HG03095 (cell line): ENCODE data around the gene SPNS2.
A peak's percentile ranks its signal among the peaks of the same experiment; 100 is the strongest.

Source experiments
- ATAC-seq: cut with Tn5 transposase; IDR thresholded peaks from one replicate; pipeline ENCODE4 v1.9.1; 2021; ENCODE audit warnings: moderate library complexity; ENCODE audit not compliant: unreplicated experiment

SPNS2 gene

DNA sequence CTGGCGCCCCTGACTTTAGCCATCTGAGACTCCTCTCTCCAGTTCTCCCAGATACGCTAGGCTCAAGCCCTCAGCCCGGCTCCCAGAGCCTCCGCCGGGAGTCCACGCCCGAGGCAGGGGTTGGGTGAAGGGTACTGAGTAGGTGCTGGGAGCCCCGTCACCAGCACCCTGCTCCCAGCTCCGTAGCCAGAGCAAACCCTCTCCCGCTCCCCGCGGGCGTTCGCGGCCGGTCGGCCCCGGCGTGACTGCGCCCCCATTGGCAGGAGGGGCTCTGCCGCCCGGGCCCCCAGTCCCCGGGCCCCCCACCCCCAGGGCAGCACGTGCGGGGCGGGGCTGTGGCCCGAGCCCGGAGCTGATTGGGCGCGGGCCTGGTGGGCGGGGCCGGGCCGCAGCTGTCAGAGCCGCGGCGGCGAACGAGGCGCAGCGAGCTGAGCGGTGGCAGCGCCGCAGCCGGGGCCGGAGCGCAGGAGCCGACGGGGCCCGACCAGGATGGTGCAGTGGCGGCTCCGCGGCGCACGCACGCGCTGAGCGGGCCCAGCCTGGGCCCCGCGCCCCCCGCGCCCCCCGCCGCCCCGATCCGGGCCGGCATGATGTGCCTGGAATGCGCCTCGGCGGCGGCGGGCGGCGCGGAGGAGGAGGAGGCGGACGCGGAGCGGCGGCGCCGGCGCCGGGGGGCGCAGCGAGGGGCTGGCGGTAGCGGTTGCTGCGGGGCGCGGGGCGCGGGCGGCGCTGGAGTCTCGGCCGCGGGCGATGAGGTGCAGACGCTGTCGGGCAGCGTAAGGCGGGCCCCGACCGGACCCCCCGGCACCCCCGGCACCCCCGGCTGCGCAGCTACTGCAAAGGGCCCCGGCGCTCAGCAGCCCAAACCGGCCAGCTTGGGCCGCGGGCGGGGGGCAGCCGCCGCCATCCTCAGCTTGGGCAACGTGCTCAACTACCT, at the start of gene SPNS2:
SPNS2 (plus strand) TSS at position 421 of the 937 bp plus-strand sequence; CDS start at position 588, 167 bp downstream.
- ATAC-seq, result peak; percentile 55

DNA sequence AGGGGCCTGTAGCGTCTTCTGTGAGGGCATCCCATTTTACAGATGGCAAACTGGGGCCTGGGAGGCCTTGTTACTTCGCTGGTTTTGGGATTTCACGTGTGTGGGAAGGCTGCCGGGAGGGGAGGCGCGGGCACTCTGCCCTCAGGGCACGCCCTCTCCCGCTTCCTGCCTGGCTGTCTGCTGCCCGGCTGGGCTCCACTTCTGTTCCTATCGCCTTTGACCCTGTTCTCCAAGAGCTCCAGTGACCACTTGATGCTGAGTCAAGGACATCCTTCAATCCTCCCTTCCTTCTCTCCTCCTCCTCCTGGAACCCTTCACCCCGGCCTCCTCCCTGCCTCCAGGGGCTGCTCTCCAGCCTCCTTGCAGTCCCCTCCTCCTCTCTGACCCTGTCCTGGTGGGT, 48.9 kb upstream of the SPNS2 start:
- ATAC-seq, result no peak

GRCh38 chr17:4450710-4451316, 47.9 kb upstream of the SPNS2 start:
- no peak for ATAC-seq

- ATAC-seq, result no peak
Observed at GRCh38 chr17:4453812-4454591, 44.7 kb upstream of the SPNS2 start.

- ATAC-seq, result no peak
Observed at GRCh38 chr17:4460661-4461060, 38.0 kb upstream of the SPNS2 start.

DNA sequence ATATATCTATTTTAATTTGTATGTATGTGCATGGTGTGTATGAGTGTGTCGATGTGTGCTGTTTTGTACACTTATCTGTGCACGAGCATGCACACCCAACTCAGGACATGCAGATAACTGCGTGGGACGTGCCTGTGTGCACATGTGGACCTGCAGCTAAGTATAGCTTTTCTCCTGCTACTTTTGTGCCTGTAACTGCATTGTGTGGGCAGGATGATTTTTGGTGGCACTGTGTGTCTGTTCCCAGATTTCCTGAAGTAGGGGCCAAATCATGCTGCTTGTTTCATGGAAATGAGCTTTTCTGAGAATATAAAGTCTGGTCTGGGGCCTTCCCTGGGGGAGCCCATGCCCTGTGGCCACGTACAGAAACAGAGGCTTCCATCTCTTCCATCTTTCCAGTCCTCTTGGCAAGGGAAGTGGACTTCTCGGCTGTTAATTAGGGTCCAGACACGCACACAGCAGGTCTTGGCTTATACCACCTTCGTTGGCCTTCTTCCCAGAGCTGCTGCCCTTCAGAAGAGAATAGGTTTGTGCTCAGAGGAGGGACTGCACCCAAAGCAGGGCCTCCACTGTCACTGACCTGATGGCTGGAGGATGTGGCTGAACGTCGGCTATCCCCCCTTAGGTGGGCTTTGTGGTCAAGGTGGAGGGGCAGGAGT, 34.7 kb upstream of the SPNS2 start:
- ATAC-seq, result no peak

DNA sequence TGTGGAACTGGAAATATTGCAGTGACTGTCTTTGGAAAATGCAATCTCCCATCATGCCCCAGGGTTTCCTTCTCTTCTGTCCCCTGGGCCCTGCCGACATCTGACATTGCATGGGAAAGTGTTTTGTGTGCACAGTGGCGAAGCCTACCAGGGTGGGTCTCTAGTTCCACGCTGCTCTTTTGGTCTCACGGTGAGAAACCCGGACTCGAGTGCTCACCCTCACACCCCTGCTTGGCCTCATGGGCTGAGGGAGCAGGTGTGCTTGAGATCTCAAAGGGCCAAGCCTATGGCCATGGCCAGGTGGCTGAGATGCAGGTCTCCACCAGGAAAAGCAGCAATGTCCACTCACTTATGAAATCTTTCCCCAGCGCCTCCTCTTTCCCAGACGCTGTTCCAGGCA, 32.9 kb upstream of the SPNS2 start:
- no peak for ATAC-seq

DNA sequence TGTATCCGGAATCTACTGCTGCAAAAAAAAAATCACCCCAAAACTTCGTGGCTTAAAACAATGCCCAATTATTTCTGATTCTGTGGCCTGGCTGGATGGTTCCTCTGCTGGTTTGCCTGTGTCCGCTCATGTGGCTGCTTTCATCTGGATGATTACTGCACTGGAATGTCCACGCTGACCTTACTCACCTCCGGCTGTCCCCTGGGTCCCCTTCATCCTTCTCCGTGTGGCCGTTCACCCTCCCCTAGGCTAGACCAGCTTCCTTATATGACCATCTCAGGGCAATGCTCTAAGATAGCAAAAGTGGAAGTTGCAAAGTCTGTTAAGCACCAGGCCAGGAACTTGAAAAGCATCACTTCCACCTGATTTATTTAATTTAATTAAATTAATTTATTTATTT, 31.4 kb upstream of the SPNS2 start:
- ATAC-seq, result no peak

GRCh38 chr17:4469552-4469951, 29.1 kb upstream of the SPNS2 start:
- ATAC-seq, result no peak

- ATAC-seq, result no peak
Observed at GRCh38 chr17:4472286-4472685, 26.4 kb upstream of the SPNS2 start.

DNA sequence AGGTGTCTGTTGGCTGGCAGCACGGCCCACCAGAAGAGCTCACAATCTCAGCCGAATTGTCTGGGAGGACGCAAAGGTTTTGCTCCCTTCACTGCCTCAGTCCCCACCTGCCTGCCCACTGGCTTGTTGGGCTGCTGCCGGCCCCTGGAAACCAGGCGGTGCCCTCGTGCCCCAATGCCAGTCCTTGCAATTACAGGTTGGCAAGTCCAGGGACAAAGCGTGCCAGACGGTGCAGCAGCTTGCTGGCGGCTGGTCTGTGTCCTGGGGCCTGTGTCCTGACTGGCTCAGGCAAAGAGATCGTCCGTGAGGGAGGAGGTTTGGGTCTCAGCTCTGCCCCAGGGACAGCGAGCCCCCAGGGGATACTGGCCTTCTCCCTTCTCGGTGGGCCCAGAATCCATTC, 24.6 kb upstream of the SPNS2 start:
- ATAC-seq, result no peak

GRCh38 chr17:4475001-4475400, 23.7 kb upstream of the SPNS2 start:
- no peak for ATAC-seq

DNA sequence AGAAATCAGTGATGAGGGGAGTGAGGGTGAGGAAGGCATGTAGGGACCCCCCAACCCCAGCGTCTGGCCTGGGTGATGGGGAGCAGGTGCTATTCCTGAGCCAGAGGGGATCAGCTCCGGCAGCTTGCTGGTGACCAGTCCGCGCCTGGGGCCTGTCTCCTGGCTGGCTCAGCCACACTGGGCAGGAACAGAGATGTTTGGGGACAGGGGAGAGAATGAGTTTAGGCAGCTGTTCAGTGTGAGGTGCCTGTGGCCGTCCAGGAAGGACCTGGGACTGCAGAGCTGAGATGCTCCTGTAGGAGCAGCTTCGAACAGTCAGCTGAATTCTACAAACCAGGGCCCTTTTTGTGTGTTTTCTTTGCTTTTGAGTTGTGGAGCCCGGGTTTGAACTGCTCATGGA, 23.2 kb upstream of the SPNS2 start:
- no peak for ATAC-seq

- no peak for ATAC-seq
Observed at GRCh38 chr17:4476017-4476416, 22.7 kb upstream of the SPNS2 start.

DNA sequence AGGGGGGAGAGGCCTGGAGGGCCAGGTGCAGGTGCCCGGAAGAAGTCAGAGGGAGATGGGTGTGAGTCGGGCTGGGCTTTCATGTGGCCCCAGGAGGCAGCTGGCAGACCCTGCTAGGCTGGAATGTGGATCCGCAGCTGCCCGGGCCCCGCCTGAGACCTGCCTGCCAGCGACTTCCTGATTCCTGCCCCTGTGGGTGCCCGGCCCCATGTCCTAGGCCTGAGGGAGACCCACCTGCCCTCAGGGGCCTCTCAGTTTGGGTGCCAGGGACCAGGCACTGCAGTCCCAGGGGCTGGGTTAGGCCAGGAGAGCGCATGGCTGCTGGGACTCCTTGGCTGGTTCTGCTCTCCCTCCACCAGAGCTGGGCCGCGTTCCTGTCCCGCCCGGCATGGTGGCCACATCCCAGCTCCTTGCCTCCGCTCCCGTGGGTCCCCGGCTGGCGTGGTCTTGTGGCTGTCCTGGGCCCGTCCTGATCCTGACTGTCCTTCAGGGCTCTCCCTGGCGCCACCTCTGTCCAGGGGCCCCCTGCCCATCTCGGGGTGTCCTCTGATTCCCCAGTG, 22.1 kb upstream of the SPNS2 start:
- no peak for ATAC-seq

DNA sequence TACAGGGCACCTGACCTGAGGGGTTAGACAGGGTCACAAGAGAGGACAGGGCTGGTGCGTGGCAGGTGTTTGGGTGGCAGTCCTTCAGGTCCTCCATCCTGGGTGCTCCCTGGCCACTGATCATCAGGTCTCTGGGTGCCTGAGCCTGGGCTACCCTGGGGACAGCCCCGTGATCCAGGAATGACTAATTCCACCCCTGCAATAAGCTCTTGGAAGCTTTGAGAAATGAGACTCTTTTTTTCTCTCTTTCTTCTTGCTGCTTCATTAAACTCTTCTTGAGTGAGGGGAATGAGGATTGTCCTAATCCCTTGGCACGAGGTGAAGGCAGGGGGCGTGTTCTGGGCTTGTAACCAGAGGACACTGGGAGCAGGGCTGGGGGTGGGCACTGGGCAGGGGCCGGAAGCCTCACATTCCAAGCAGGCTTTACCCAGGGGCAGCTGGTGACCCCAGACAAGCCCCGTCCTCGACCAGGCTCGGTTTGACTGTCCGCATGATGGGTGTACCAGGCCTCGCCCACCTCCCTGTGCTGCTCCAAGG, 21.4 kb upstream of the SPNS2 start:
- ATAC-seq, result no peak

GRCh38 chr17:4478318-4478830, 20.3 kb upstream of the SPNS2 start:
- no peak for ATAC-seq

DNA sequence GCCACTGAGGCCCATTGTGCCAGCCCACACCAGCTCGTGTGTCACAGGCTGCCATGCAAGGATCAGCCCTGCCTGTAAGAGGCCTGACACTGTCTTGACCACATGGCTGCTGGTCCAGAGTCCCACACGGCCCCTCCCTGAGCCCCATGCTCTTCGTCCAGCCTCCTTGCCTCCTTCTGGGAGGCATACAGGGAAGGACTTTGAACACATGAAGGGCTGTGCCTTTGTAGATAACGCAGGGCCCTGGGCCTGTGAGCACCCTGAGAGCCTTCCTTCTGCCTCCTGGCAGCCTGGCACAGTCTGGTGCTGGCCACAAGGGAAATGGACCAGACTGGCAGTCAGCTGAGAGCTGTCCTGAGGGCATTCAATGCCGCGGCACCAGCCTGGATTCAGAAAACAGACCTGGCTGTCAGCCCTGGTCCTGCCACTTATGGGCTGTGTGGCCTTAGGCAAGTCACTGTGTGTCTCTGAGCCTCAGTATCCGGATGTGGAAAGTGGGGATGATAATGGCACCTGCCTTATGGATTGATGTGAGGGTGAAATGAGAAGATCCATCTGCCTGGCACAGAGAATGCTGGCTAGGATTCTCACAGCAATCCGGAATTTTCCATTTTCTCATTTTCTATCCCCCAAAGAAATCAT, 19.2 kb upstream of the SPNS2 start:
- no peak for ATAC-seq

- ATAC-seq, result no peak
Observed at GRCh38 chr17:4479982-4480751, 18.5 kb upstream of the SPNS2 start.
